Measurements from ENCODE around the gene PLPP1.
"Not testable (repeated sequence)": the region's sequence is repeated elsewhere in the genome, so short reads cannot be mapped to it uniquely, and the experiment has no call there.

Gene PLPP1

GRCh38 chr5:55541056-55541635, 6.4 kb upstream of the PLPP1 start:
- no peak for DNase-seq

GRCh38 chr5:55540525-55540924, 5.8 kb upstream of the PLPP1 start:
- no peak for DNase-seq

GRCh38 chr5:55540024-55540423, 5.3 kb upstream of the PLPP1 start:
- DNase-seq: peak; percentile 58

GRCh38 chr5:55538661-55539060, 3.9 kb upstream of the PLPP1 start:
- peak; percentile 10 for DNase-seq

- DNase-seq: not testable (repeated sequence)
These were observed 2.6 kb upstream of the PLPP1 start for GRCh38 chr5:55537315-55537714.

- DNase-seq: no peak
These were observed 588 bp upstream of the PLPP1 start for GRCh38 chr5:55535199-55535905.

GRCh38 chr5:55533521-55534435, 986 bp downstream of the PLPP1 start:
- DNase-seq: peak; percentile 58

- DNase-seq: no peak
These were observed 4.1 kb downstream of the PLPP1 start for GRCh38 chr5:55530669-55531068.

GRCh38 chr5:55524816-55525215, 9.9 kb downstream of the PLPP1 start:
- DNase-seq: no peak

- no peak for DNase-seq
These were observed 11.5 kb downstream of the PLPP1 start for GRCh38 chr5:55523293-55523692.

GRCh38 chr5:55521881-55522280, 12.9 kb downstream of the PLPP1 start:
- no peak for DNase-seq

- no peak for DNase-seq
These were observed 14.5 kb downstream of the PLPP1 start for GRCh38 chr5:55520117-55520839.

- DNase-seq: no peak
These were observed 15.9 kb downstream of the PLPP1 start for GRCh38 chr5:55518831-55519390.

GRCh38 chr5:55517804-55518203, 17.0 kb downstream of the PLPP1 start:
- DNase-seq: no peak

GRCh38 chr5:55511010-55511409, 23.8 kb downstream of the PLPP1 start:
- no peak for DNase-seq

GRCh38 chr5:55510523-55510880, 24.3 kb downstream of the PLPP1 start:
- no peak for DNase-seq

GRCh38 chr5:55509796-55510522, 24.8 kb downstream of the PLPP1 start:
- DNase-seq: peak; percentile 22

GRCh38 chr5:55509097-55509496, 25.7 kb downstream of the PLPP1 start:
- DNase-seq: no peak

- DNase-seq: no peak
These were observed 27.2 kb downstream of the PLPP1 start for GRCh38 chr5:55507574-55507973.

GRCh38 chr5:55505711-55506110, 29.1 kb downstream of the PLPP1 start:
- not testable (repeated sequence) for DNase-seq

GRCh38 chr5:55503917-55504316, 30.8 kb downstream of the PLPP1 start:
- DNase-seq: not testable (repeated sequence)

GRCh38 chr5:55502759-55503158, 32.0 kb downstream of the PLPP1 start:
- no peak for DNase-seq

All from EL (cell line).